Stimulated activated naive CD8-positive, alpha-beta T cell treated with anti-CD3 and anti-CD28 coated beads, Interleukin-15, Interleukin-2, amounts not matched to agents 100 ng/mL and 50 ng/mL, for 24 hours (primary cell): Measurements from ENCODE around the gene NOP53.
"Not testable (repeated sequence)": the region's sequence is repeated elsewhere in the genome, so short reads cannot be mapped to it uniquely, and the experiment has no call there.

Source experiments
- H3K27ac Mint-ChIP-seq: one replicate; pipeline ENCODE4 v1.8.0; 2021; ENCODE audit warnings: mild to moderate bottlenecking, mixed read lengths
- H3K27me3 Mint-ChIP-seq: one replicate; pipeline ENCODE4 v1.8.0; 2021; ENCODE audit warnings: mixed read lengths
- H3K36me3 Mint-ChIP-seq: one replicate; pipeline ENCODE4 v1.8.0; 2021; ENCODE audit warnings: low read depth, mixed read lengths
- H3K4me1 Mint-ChIP-seq: one replicate; pipeline ENCODE4 v1.8.0; 2021; ENCODE audit warnings: low read depth, mixed read lengths
- H3K4me3 Mint-ChIP-seq: one replicate; pipeline ENCODE4 v1.8.0; 2021; ENCODE audit warnings: mild to moderate bottlenecking, mixed read lengths
- H3K9me3 Mint-ChIP-seq: one replicate; pipeline ENCODE4 v1.8.0; 2021; ENCODE audit warnings: mixed read lengths

The NOP53 gene

DNA sequence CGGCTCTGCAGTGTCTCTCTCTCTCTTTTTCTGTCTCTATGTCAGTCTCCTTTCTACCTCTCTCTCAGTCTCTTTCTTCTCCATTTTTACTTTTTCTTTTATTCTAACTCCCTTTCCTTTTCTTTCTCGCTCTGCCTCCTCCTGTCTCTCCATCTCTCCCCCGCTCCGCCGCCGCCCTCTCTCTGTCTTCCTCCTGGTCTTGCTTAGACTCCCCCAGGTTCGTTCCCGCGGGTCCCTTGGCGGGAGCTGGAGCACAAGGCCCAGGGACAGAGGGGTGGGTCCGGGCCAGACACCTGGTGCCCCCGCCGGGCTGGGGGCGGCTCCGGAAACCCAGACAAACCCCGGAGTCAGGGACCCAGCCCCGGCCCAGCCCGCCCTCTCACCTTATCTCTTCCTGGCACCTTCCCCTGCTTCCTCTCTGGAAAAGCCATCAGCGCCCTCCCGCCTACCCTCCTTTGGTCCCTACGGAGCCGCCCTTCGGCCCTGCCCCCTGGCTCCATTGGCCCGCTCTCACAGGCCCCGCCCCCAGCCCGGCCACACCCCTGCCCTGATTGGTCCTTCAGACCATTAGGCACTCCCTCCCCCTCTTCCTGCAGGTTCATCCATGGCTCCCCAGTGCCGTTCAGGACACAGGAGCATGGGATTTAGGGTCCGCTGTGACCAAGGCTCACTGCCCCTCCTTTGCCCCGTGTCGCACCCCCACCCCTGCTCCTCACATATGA is 15.4 kb upstream of the NOP53 start:
- Mint-ChIP-seq H3K27me3 (peaks cover 33% of the 10 kb centered on the region), H3K27ac (no peak overlapping the region), H3K36me3 (no peaks in the 10 kb centered on the region), H3K4me3 (peak overlapping the region; percentile 52), H3K4me1 (peaks cover 19% of the 10 kb centered on the region), H3K9me3 (no peaks in the 10 kb centered on the region)

GRCh38 chr19:47730521-47730889 is 14.8 kb upstream of the NOP53 start:
- H3K36me3 Mint-ChIP-seq = no peaks in the 10 kb centered on the region
- peak overlapping the region; percentile 52 for H3K4me3 Mint-ChIP-seq
- no peak overlapping the region for H3K27ac Mint-ChIP-seq
- H3K4me1 Mint-ChIP-seq = peaks cover 19% of the 10 kb centered on the region
- peaks cover 31% of the 10 kb centered on the region for H3K27me3 Mint-ChIP-seq
- H3K9me3 Mint-ChIP-seq = no peaks in the 10 kb centered on the region

DNA sequence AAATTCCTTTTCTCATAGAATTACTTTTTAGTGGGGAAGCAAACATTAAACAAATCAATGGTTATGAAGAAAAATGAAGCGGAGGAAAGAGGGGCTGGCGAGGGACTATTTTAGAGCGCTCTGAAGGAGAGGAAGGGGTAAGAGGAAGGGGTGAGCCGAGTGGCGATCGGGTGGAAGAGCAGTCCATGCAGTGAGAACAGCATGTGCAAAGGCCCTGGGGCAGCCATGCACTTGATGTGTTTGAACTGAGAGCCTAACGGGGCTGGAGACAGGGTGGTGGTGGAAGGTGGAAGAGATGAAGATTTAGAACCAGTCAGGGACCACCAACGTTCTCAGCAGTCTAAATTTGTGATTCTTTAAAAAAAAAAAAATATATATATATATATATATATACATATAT is 14.4 kb upstream of the NOP53 start:
- peaks cover 31% of the 10 kb centered on the region for H3K27me3 Mint-ChIP-seq
- no peak overlapping the region for H3K4me3 Mint-ChIP-seq
- H3K27ac Mint-ChIP-seq = no peak overlapping the region
- H3K36me3 Mint-ChIP-seq = no peaks in the 10 kb centered on the region
- H3K9me3 Mint-ChIP-seq = no peaks in the 10 kb centered on the region
- H3K4me1 Mint-ChIP-seq = peaks cover 19% of the 10 kb centered on the region

DNA sequence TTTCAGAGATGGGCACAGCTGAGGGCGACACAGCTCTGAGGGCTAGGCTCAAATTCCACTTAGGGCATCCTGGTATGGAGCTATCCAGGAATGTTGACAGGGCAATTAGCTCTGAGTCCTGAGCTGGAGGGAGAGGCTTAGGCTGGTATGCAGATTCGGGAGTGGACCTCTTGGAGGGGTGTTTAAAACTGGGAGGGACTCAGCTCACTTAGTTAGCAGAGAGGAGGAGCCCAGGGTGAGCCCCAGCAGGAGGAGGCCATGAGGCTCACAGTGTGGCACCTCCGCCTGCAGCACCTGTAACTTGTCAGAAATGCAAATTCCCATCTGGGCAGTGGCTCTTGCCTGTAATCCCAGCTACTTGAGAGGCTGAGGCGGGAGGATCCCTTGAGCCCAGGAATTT is 10.2 kb upstream of the NOP53 start:
- H3K4me1 Mint-ChIP-seq = peaks cover 3% of the 10 kb centered on the region
- no peak overlapping the region for H3K4me3 Mint-ChIP-seq
- no peaks in the 10 kb centered on the region for H3K9me3 Mint-ChIP-seq
- H3K27me3 Mint-ChIP-seq = peaks cover 14% of the 10 kb centered on the region
- no peaks in the 10 kb centered on the region for H3K36me3 Mint-ChIP-seq
- no peak overlapping the region for H3K27ac Mint-ChIP-seq

- peaks cover 37% of the 10 kb centered on the region for H3K4me1 Mint-ChIP-seq
- no peak overlapping the region for H3K27ac Mint-ChIP-seq
- H3K4me3 Mint-ChIP-seq = no peak overlapping the region
- H3K36me3 Mint-ChIP-seq = no peaks in the 10 kb centered on the region
- H3K9me3 Mint-ChIP-seq = no peaks in the 10 kb centered on the region
- no peaks in the 10 kb centered on the region for H3K27me3 Mint-ChIP-seq
Observed at GRCh38 chr19:47740866-47741519, 4.4 kb upstream of the NOP53 start.

- H3K9me3 Mint-ChIP-seq = no peaks in the 10 kb centered on the region
- peaks cover under 1% of the 10 kb centered on the region for H3K36me3 Mint-ChIP-seq
- H3K27ac Mint-ChIP-seq = peak overlapping the region; percentile 94
- peaks cover 39% of the 10 kb centered on the region for H3K4me1 Mint-ChIP-seq
- no peaks in the 10 kb centered on the region for H3K27me3 Mint-ChIP-seq
- H3K4me3 Mint-ChIP-seq = no peak overlapping the region
Observed at GRCh38 chr19:47741544-47742140, 3.7 kb upstream of the NOP53 start.

GRCh38 chr19:47742634-47743033 is 2.7 kb upstream of the NOP53 start:
- peaks cover 45% of the 10 kb centered on the region for H3K4me1 Mint-ChIP-seq
- peaks cover 6% of the 10 kb centered on the region for H3K36me3 Mint-ChIP-seq
- peak overlapping the region; percentile 35 for H3K4me3 Mint-ChIP-seq
- H3K27ac Mint-ChIP-seq = peak overlapping the region; percentile 94
- H3K27me3 Mint-ChIP-seq = no peaks in the 10 kb centered on the region
- H3K9me3 Mint-ChIP-seq = no peaks in the 10 kb centered on the region

DNA sequence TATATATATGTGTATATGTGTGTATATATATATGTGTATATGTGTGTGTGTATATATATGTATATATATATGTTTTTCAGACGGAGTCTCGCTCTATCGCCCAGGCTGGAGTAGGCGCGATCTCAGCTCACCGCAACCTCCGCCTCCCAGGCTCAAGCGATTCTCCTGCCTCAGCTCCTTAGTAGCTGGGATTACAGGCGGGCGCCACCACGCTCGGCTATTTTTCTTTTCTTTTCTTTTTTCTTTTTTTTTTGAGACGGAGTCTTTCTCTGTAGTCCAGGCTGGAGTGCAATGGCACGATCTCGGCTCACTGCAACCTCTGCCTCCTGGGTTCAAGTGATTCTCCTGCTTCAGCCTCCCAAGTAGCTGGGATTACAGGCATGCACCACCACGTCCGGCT is 783 bp downstream of the NOP53 start:
- H3K4me1 Mint-ChIP-seq = peaks cover 63% of the 10 kb centered on the region
- H3K27ac Mint-ChIP-seq, H3K27me3 Mint-ChIP-seq, H3K9me3 Mint-ChIP-seq: not testable (repeated sequence)
- H3K36me3 Mint-ChIP-seq = peaks cover 31% of the 10 kb centered on the region
- peak overlapping the region; percentile 98 for H3K4me3 Mint-ChIP-seq

DNA sequence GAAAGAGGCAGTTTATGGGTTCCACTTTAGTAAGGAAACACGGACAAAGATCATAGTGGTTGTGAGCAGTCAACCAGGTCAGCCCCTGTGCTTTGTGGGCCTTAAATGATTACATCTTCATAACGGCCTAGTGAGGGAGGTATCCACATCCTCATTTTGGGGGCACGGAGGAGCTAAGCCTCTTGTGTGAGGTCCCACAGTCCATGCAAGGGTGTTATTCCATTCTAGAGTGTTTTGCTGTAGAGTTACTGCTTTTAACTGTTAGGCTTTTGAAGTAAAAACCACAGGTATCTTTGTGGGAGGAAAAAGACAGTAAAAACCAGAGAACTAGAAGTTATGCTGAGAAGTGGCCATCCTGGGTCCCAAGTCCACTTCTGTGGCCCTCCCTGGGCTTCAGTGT is 4.0 kb downstream of the NOP53 start:
- Mint-ChIP-seq H3K4me1 (peaks cover 37% of the 10 kb centered on the region), H3K4me3 (peak overlapping the region; percentile 52), H3K36me3 (peaks cover 57% of the 10 kb centered on the region), H3K9me3 (no peaks in the 10 kb centered on the region), H3K27ac (peak overlapping the region; percentile 64), H3K27me3 (no peaks in the 10 kb centered on the region)

- H3K27ac Mint-ChIP-seq = no peak overlapping the region
- peaks cover 26% of the 10 kb centered on the region for H3K4me1 Mint-ChIP-seq
- no peak overlapping the region for H3K4me3 Mint-ChIP-seq
- no peaks in the 10 kb centered on the region for H3K27me3 Mint-ChIP-seq
- H3K9me3 Mint-ChIP-seq = no peaks in the 10 kb centered on the region
- peaks cover 57% of the 10 kb centered on the region for H3K36me3 Mint-ChIP-seq
Observed at GRCh38 chr19:47750752-47751151, 5.4 kb downstream of the NOP53 start.

GRCh38 chr19:47752440-47753211 is 7.3 kb downstream of the NOP53 start:
- Mint-ChIP-seq H3K36me3 (peaks cover 66% of the 10 kb centered on the region), H3K9me3 (no peaks in the 10 kb centered on the region), H3K4me3 (no peak overlapping the region), H3K27me3 (no peaks in the 10 kb centered on the region), H3K27ac (no peak overlapping the region), H3K4me1 (peaks cover 18% of the 10 kb centered on the region)

DNA sequence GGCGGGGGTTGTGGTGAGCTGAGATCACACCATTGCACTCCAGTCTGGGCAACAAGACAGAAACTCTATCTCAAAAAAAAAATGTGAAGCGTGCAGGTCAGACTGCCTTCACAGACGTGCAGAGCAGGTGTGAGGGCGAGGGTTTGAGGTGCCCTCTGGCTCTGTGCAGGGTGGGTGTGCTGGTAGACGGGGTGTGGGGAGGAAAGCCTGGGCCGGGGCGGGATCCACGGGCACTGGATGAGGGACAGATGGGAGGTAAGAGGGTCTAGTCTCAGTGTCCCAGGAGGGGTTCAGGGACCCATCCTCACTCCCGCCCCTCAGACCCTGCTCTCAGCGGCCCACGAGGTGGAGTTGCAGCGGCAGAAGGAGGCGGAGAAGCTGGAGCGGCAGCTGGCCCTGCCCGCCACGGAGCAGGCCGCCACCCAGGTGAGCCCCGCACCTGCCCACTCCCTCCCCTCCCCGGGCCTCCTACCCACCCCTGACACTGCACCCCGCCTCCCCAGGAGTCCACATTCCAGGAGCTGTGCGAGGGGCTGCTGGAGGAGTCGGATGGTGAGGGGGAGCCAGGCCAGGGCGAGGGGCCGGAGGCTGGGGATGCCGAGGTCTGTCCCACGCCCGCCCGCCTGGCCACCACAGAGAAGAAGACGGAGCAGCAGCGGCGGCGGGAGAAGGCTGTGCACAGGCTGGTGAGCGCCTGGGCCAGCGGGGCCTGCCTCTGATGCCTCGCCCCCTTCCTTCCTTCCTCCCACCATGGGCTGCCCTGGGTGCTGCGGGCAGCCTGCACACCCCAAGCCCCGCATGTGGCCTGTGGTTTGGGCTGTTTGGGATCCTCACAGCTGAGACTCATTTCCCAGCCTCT is 9.1 kb downstream of the NOP53 start:
- H3K36me3 Mint-ChIP-seq = peaks cover 69% of the 10 kb centered on the region
- H3K4me3 Mint-ChIP-seq = no peak overlapping the region
- peaks cover 4% of the 10 kb centered on the region for H3K4me1 Mint-ChIP-seq
- no peaks in the 10 kb centered on the region for H3K9me3 Mint-ChIP-seq
- H3K27ac Mint-ChIP-seq = peak overlapping the region; percentile 31
- H3K27me3 Mint-ChIP-seq = no peaks in the 10 kb centered on the region

GRCh38 chr19:47755065-47755761 is 9.9 kb downstream of the NOP53 start:
- H3K27ac Mint-ChIP-seq = no peak overlapping the region
- peaks cover 65% of the 10 kb centered on the region for H3K36me3 Mint-ChIP-seq
- H3K27me3 Mint-ChIP-seq = no peaks in the 10 kb centered on the region
- H3K9me3 Mint-ChIP-seq = no peaks in the 10 kb centered on the region
- no peak overlapping the region for H3K4me3 Mint-ChIP-seq
- H3K4me1 Mint-ChIP-seq = no peaks in the 10 kb centered on the region
